Esophagus squamous epithelium (tissue), 5 donors: ENCODE measurements around the gene CNNM1. TPM values are rescaled to one million over a fixed set of nuclear protein-coding genes. Genes with fewer than 3 reads are reported as not detected.

Source experiments
- DNase-seq: peaks from one replicate; lab custom pipeline; 2025; lab: John Stamatoyannopoulos, UW
- H3K27ac ChIP-seq, 4 donors: fragments of 200-600 bp; sonication (generic); one replicate each; pipeline ENCODE4 v1.5.1; 2016 to 2019; ENCODE audit warnings: mild to moderate bottlenecking in 1 of 4
- H3K27me3 ChIP-seq, 4 donors: fragments of 200-600 bp; sonication (generic); 1 replicate in 3 of 4; 2 replicates in 1 of 4; pipeline versions ENCODE4 v1.5.1 to v1.6.0; 2017 to 2021; ENCODE audit warnings: antibody characterized with exemption in 1 of 4
- H3K36me3 ChIP-seq, 3 donors: fragments of 200-600 bp; sonication (generic); one replicate each; pipeline ENCODE4 v1.5.1; 2016 to 2019
- H3K4me1 ChIP-seq, 3 donors: fragments of 200-600 bp; sonication (generic); one replicate each; pipeline ENCODE4 v1.5.1; 2017 to 2019
- H3K4me3 ChIP-seq, 4 donors: fragments of 200-600 bp; sonication (generic); 1 replicate in 3 of 4; 2 replicates in 1 of 4; pipeline ENCODE4 v1.5.1; 2016 to 2019; ENCODE audit warnings: mild to moderate bottlenecking in 2 of 4, moderate library complexity in 1 of 4
- H3K9me3 ChIP-seq, 3 donors: fragments of 200-600 bp; sonication (generic); one replicate each; pipeline ENCODE4 v1.5.1; 2016 to 2019
- CTCF ChIP-seq, 6 experiments: fragments of 450-650 bp in 4 of 6; fragments of 200-600 bp in 2 of 6; sonication (generic) in 2 of 6; IDR thresholded peaks; one replicate each; pipeline ENCODE4 v1.5.1; 2016 to 2019; ENCODE audit warnings: antibody characterized with exemption in 6 of 6, mild to moderate bottlenecking in 4 of 6, moderate library complexity in 4 of 6
- POLR2A ChIP-seq, 4 donors: fragments of 450-650 bp; IDR thresholded peaks; one replicate each; pipeline ENCODE4 v1.6.1; 2017; ENCODE audit warnings: antibody characterized with exemption in 4 of 4, mild to moderate bottlenecking in 4 of 4, moderate library complexity in 3 of 4
- WGBS, 2 donors: methylation state at CpG; one replicate each; pipeline ENCODE4 v1.1.5; 2018; 5-methylcytosine and 5-hydroxymethylcytosine counted together
- intact Hi-C: fragments of 100-400 bp; cut with DNase I; formaldehyde crosslinking; loops from one replicate; pipeline ENCODE4 v1.15.0; 2022
- total RNA-seq, 4 donors: library from RNA; depleted of rRNA; stranded (reverse); fragments of >200 nt; gene quantifications; one replicate each; pipeline ENCODE4 v1.1.0, GENCODE V29; 2016
- donor health status: DM: yes; HTN: yes; CAD: no.

The CNNM1 gene
- total RNA-seq, 4 donors from 2014 or later = 1.8 to 2.7 (median 2.1) TPM

- H3K4me3 ChIP-seq = peak within 1 kb of the TSS; percentile 60 to 92 (median 80)
- TF ChIP-seq CTCF (IDR thresholded peaks at IDR 0.05) (no peak), POLR2A (IDR thresholded peaks at IDR 0.05) (peak in 3 of 4 donors; percentile 59 to 84 (median 74))
- WGBS, 2 donors = 0% methylated on average over 2 to 22 of the region's 59 CpGs
- H3K27ac ChIP-seq = peak within 1 kb of the TSS; percentile 95 to 98 (median 97)
- H3K36me3 ChIP-seq = peaks cover 0 to 17% (median 0%) of the 10 kb centered on the region in 3 donors
- no peaks in the 10 kb centered on the region for H3K9me3 ChIP-seq
- peaks cover 4 to 70% (median 11%) of the 10 kb centered on the region in 3 donors for H3K4me1 ChIP-seq
- peak; percentile 84 for DNase-seq
- no peaks in the 10 kb centered on the region for H3K27me3 ChIP-seq
- intact Hi-C loops = no loop called here
Observed at GRCh38 chr10:99430451-99431189, 101.5 kb downstream of the CNNM1 start, which contains the start of gene GOT1. Gene GOT1, minus strand, starts transcription at chr10:99430624. Its CDS starts 59 bp downstream, at chr10:99430565.

DNA sequence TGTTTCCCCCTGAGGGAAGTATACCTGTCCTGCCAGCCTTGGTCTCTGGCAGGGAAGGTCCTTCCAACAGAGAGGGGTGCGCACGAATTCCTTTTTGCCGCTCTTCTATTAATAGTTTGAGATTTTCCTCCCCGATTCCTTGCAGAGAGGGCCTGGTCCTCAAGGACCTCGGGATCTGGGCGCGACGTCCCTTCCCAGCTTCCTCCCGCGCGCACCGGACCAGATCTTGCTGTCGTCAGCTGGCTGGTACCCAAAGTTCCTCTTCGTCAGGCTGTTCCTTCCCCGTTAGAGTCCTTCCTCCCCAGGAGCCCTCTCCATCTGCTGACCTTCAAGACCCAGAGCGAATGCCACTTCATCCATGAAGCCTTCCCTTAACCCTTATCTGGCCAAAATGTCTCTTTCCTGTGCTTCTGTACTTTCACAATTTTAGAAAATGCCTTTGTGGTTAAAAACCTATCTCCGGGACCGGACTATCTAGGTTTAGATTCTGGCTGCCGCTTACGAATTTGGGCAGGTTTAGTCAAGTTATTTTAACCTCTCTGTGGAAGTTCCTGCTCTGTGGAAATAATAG, 102.1 kb downstream of the CNNM1 start:
- Histone ChIP-seq H3K27me3 (no peaks in the 10 kb centered on the region), H3K9me3 (no peaks in the 10 kb centered on the region), H3K27ac (peak overlapping the region; percentile 95 to 98 (median 97)), H3K4me1 (peaks cover 4 to 77% (median 11%) of the 10 kb centered on the region in 3 donors), H3K4me3 (peak overlapping the region; percentile 60 to 92 (median 80)), H3K36me3 (peaks cover 0 to 10% (median 0%) of the 10 kb centered on the region in 3 donors)
- no peak for DNase-seq
- 0 to 1% methylated on average over 9 to 17 of the region's 20 CpGs for WGBS, 2 donors
- TF ChIP-seq POLR2A (IDR thresholded peaks at IDR 0.05) (no peak), CTCF (IDR thresholded peaks at IDR 0.05) (no peak)
- intact Hi-C loops = no loop called here

- no peak for TF ChIP-seq POLR2A (IDR thresholded peaks at IDR 0.05)
- no peak for TF ChIP-seq CTCF (IDR thresholded peaks at IDR 0.05)
- intact Hi-C loops = no loop called here
- peak overlapping the region in 3 of 4 donors; percentile 72 to 92 (median 89) for H3K4me3 ChIP-seq
- no peaks in the 10 kb centered on the region for H3K9me3 ChIP-seq
- H3K4me1 ChIP-seq = peaks cover 4 to 81% (median 11%) of the 10 kb centered on the region in 3 donors
- 82 to 86% methylated on average over 4 of the region's 4 CpGs for WGBS, 2 donors
- peak overlapping the region in 3 of 4 donors; percentile 95 to 98 (median 97) for H3K27ac ChIP-seq
- DNase-seq = no peak
- no peaks in the 10 kb centered on the region for H3K27me3 ChIP-seq
- H3K36me3 ChIP-seq = peaks cover 0 to 9% (median 0%) of the 10 kb centered on the region in 3 donors
Observed at GRCh38 chr10:99432047-99432446, 102.9 kb downstream of the CNNM1 start.

- Histone ChIP-seq H3K9me3 (no peaks in the 10 kb centered on the region), H3K4me1 (peaks cover 4 to 77% (median 11%) of the 10 kb centered on the region in 3 donors), H3K36me3 (peaks cover 0 to 13% (median 0%) of the 10 kb centered on the region in 3 donors), H3K27me3 (no peaks in the 10 kb centered on the region), H3K4me3 (no peak overlapping the region), H3K27ac (no peak overlapping the region)
- intact Hi-C loops = no loop called here
- no peak for DNase-seq
- TF ChIP-seq CTCF (IDR thresholded peaks at IDR 0.05) = no peak
- no peak for TF ChIP-seq POLR2A (IDR thresholded peaks at IDR 0.05)
- WGBS, 2 donors = 71 to 90% methylated on average over 6 of the region's 6 CpGs
Observed at GRCh38 chr10:99432881-99433280, 103.7 kb downstream of the CNNM1 start.
